CD14-positive monocyte (primary cell): ENCODE data around the gene OR8B8. TPM values are rescaled to one million over a fixed set of nuclear protein-coding genes. Genes with fewer than 3 reads are reported as not detected.

Experiments
- DNase-seq, 3 donors: peaks; one replicate each; pipeline ENCODE4 v3.0.0-alpha.2; 2011 to 2022
- H2AFZ ChIP-seq: 2 replicates; pipeline ENCODE4 v1.6.0; 2012; ENCODE audit warnings: mild to moderate bottlenecking, low read depth, low read length, inconsistent platforms; ENCODE audit not compliant: insufficient read depth, poor library complexity, severe bottlenecking
- H3K27ac ChIP-seq, 2 donors: 1 replicate in 1 of 2; 2 replicates in 1 of 2; pipeline ENCODE4 v1.5.1; 2012 to 2013; ENCODE audit warnings: low read length in 2 of 2, control low read depth in 1 of 2, inconsistent platforms in 1 of 2, low read depth in 1 of 2, mild to moderate bottlenecking in 1 of 2
- H3K27me3 ChIP-seq, 2 donors: one replicate each; pipeline versions ENCODE4 v1.6.0 to v1.6.1; 2011 to 2013; ENCODE audit warnings: low read length in 2 of 2; ENCODE audit not compliant: control insufficient read depth in 2 of 2, insufficient read depth in 2 of 2
- H3K36me3 ChIP-seq, 2 donors: replicated peaks in 1 of 2; 1 replicate in 1 of 2; 2 replicates in 1 of 2; pipeline versions ENCODE4 v1.5.1 to v1.6.1; 2012 to 2013; ENCODE audit warnings: low read length in 2 of 2, control low read depth in 1 of 2, inconsistent platforms in 1 of 2, mild to moderate bottlenecking in 1 of 2; ENCODE audit not compliant: insufficient read depth in 2 of 2, control insufficient read depth in 1 of 2
- H3K4me1 ChIP-seq, 2 donors: 1 replicate in 1 of 2; 2 replicates in 1 of 2; pipeline versions ENCODE4 v1.5.1 to v1.6.1; 2012 to 2013; ENCODE audit warnings: low read length in 2 of 2, control low read depth in 1 of 2, inconsistent platforms in 1 of 2, mild to moderate bottlenecking in 1 of 2, moderate library complexity in 1 of 2; ENCODE audit not compliant: insufficient read depth in 2 of 2, control insufficient read depth in 1 of 2
- H3K4me2 ChIP-seq: replicated peaks from 2 replicates; pipeline ENCODE3; 2012; ENCODE audit warnings: low read length, moderate library complexity, mild to moderate bottlenecking; ENCODE audit not compliant: poor library complexity, severe bottlenecking; ENCODE audit errors: extremely low read depth
- H3K4me3 ChIP-seq, 3 experiments: fragments of 200-600 bp in 1 of 3; sonication (generic) in 1 of 3; replicated peaks in 1 of 3; 1 replicate in 2 of 3; 2 replicates in 1 of 3; pipeline ENCODE4 v1.5.1; 2011 to 2013; ENCODE audit warnings: low read length in 3 of 3, mild to moderate bottlenecking in 3 of 3, control low read depth in 2 of 3, low read depth in 2 of 3, inconsistent platforms in 1 of 3, moderate library complexity in 1 of 3
- H3K79me2 ChIP-seq: 2 replicates; pipeline ENCODE4 v1.6.0; 2012; ENCODE audit warnings: mild to moderate bottlenecking, control low read depth, inconsistent platforms, low read length, moderate library complexity; ENCODE audit not compliant: insufficient read depth
- H3K9ac ChIP-seq: 2 replicates; pipeline ENCODE4 v1.6.0; 2017; ENCODE audit warnings: low read length, mild to moderate bottlenecking; ENCODE audit not compliant: insufficient read depth, poor library complexity, severe bottlenecking
- H3K9me3 ChIP-seq, 2 donors: replicated peaks in 1 of 2; 1 replicate in 1 of 2; 2 replicates in 1 of 2; pipeline versions ENCODE4 v1.5.1 to v1.6.1; 2012 to 2013; ENCODE audit warnings: low read length in 2 of 2, control low read depth in 1 of 2; ENCODE audit not compliant: control insufficient read depth in 1 of 2, insufficient read depth in 1 of 2
- H4K20me1 ChIP-seq: 2 replicates; pipeline ENCODE4 v1.6.0; 2012; ENCODE audit warnings: mild to moderate bottlenecking, low read length, control low read depth, moderate library complexity; ENCODE audit not compliant: insufficient read depth
- H3K27ac Mint-ChIP-seq, 7 donors: one replicate each; pipeline ENCODE4 v1.8.0; 2020; ENCODE audit warnings: mild to moderate bottlenecking in 7 of 7, mixed read lengths in 7 of 7, moderate library complexity in 6 of 7, inconsistent platforms in 2 of 7
- H3K27me3 Mint-ChIP-seq, 3 donors: one replicate each; pipeline ENCODE4 v1.8.0; 2021 to 2022; ENCODE audit warnings: low read depth in 3 of 3, mild to moderate bottlenecking in 3 of 3, mixed read lengths in 3 of 3, moderate library complexity in 3 of 3, inconsistent platforms in 1 of 3
- H3K36me3 Mint-ChIP-seq, 2 donors: one replicate each; pipeline ENCODE4 v1.8.0; 2020; ENCODE audit warnings: mixed read lengths in 2 of 2, inconsistent platforms in 1 of 2, mild to moderate bottlenecking in 1 of 2
- H3K4me1 Mint-ChIP-seq: one replicate; pipeline ENCODE4 v1.8.0; 2020; ENCODE audit warnings: mild to moderate bottlenecking, mixed read lengths
- H3K4me3 Mint-ChIP-seq, 2 donors: one replicate each; pipeline ENCODE4 v1.8.0; 2020; ENCODE audit warnings: mild to moderate bottlenecking in 2 of 2, mixed read lengths in 2 of 2, moderate library complexity in 1 of 2
- H3K9me3 Mint-ChIP-seq, 7 donors: one replicate each; pipeline ENCODE4 v1.8.0; 2020 to 2022; ENCODE audit warnings: mixed read lengths in 7 of 7, mild to moderate bottlenecking in 6 of 7, moderate library complexity in 6 of 7, inconsistent platforms in 2 of 7
- WGBS: methylation state at CpG from one replicate; pipeline ENCODE4 v1.1.5; 2013; ENCODE audit warnings: missing lambda C conversion rate; ENCODE audit not compliant: insufficient coverage; 5-methylcytosine and 5-hydroxymethylcytosine counted together
- intact Hi-C, 2 donors: fragments of 100-400 bp; cut with micrococcal nuclease; formaldehyde crosslinking; loops; one replicate each; pipeline versions ENCODE4 v1.15.0 to v1.15.1; 2023
- polyA plus RNA-seq, 3 donors: library from polyadenylated mRNA; depleted of rRNA in 1 of 3; unstranded in 2 of 3; stranded (reverse) in 1 of 3; fragments of 300-500 nt in 2 of 3; fragments of >200 nt in 1 of 3; fragmentation: Illumina TruSeq in 2 of 3; gene quantifications; 1 replicate in 2 of 3; 2 replicates in 1 of 3; pipeline ENCODE4 v1.2.3, GENCODE V29; 2012 to 2021
- TF ChIP-seq, protein P1 (sequence below): fragments of 200-600 bp; IDR thresholded peaks from one replicate; pipeline ENCODE4 v1.8.0; 2022; ENCODE audit warnings: antibody characterized with exemption, mild to moderate bottlenecking

OR8B8 gene
- polyA plus RNA-seq, 3 donors = not detected

GRCh38 chr11:124483422-124483821, 37.9 kb upstream of the OR8B8 start:
- intact Hi-C loops = no loop called here
- H3K27me3 ChIP-seq = no peaks in the 10 kb centered on the region
- no peaks in the 10 kb centered on the region for H3K79me2 ChIP-seq
- Mint-ChIP-seq H3K27ac (peak overlapping the region in 1 of 7 donors; percentile 30), H3K27me3 (peaks cover 3 to 6% (median 5%) of the 10 kb centered on the region in 3 donors), H3K4me3 (no peak overlapping the region), H3K9me3 (peaks cover 0 to 3% (median 0%) of the 10 kb centered on the region in 7 donors), H3K36me3 (no peaks in the 10 kb centered on the region), H3K4me1 (peaks cover 8% of the 10 kb centered on the region)
- peaks cover 0 to 7% of the 10 kb centered on the region in 2 donors for H3K4me1 ChIP-seq
- 63% methylated on average over 2 of the region's 4 CpGs for WGBS
- H3K4me2 ChIP-seq = no peak overlapping the region
- no peaks in the 10 kb centered on the region for H4K20me1 ChIP-seq
- DNase-seq = no peak
- H3K4me3 ChIP-seq = no peak overlapping the region
- H3K27ac ChIP-seq = no peak overlapping the region
- H2AFZ ChIP-seq = no peak overlapping the region
- H3K9me3 ChIP-seq = no peaks in the 10 kb centered on the region
- H3K36me3 ChIP-seq = no peaks in the 10 kb centered on the region
- TF ChIP-seq, protein P1, sequence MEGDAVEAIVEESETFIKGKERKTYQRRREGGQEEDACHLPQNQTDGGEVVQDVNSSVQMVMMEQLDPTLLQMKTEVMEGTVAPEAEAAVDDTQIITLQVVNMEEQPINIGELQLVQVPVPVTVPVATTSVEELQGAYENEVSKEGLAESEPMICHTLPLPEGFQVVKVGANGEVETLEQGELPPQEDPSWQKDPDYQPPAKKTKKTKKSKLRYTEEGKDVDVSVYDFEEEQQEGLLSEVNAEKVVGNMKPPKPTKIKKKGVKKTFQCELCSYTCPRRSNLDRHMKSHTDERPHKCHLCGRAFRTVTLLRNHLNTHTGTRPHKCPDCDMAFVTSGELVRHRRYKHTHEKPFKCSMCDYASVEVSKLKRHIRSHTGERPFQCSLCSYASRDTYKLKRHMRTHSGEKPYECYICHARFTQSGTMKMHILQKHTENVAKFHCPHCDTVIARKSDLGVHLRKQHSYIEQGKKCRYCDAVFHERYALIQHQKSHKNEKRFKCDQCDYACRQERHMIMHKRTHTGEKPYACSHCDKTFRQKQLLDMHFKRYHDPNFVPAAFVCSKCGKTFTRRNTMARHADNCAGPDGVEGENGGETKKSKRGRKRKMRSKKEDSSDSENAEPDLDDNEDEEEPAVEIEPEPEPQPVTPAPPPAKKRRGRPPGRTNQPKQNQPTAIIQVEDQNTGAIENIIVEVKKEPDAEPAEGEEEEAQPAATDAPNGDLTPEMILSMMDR = no peak
- no peak overlapping the region for H3K9ac ChIP-seq

GRCh38 chr11:124482362-124483147, 37.1 kb upstream of the OR8B8 start:
- Mint-ChIP-seq H3K27ac (peak overlapping the region in 1 of 7 donors; percentile 28), H3K27me3 (peaks cover 3 to 6% (median 3%) of the 10 kb centered on the region in 3 donors), H3K4me3 (no peak overlapping the region), H3K9me3 (peaks cover 0 to 5% (median 0%) of the 10 kb centered on the region in 7 donors), H3K4me1 (peaks cover 8% of the 10 kb centered on the region), H3K36me3 (no peaks in the 10 kb centered on the region)
- H3K4me2 ChIP-seq = no peak overlapping the region
- DNase-seq = no peak
- H3K79me2 ChIP-seq = no peaks in the 10 kb centered on the region
- no peaks in the 10 kb centered on the region for H3K36me3 ChIP-seq
- no peaks in the 10 kb centered on the region for H3K9me3 ChIP-seq
- no peak overlapping the region for H3K27ac ChIP-seq
- H3K4me3 ChIP-seq = no peak overlapping the region
- peaks cover 0 to 7% of the 10 kb centered on the region in 2 donors for H3K4me1 ChIP-seq
- no peak overlapping the region for H3K9ac ChIP-seq
- 94% methylated on average over 6 of the region's 9 CpGs for WGBS
- intact Hi-C loops = no loop called here
- no peaks in the 10 kb centered on the region for H3K27me3 ChIP-seq
- no peaks in the 10 kb centered on the region for H4K20me1 ChIP-seq
- TF ChIP-seq, protein P1 = no peak
- H2AFZ ChIP-seq = no peak overlapping the region
